ENCODE results near the gene CNEP1R1.

The CNEP1R1 gene

GRCh38 chr16:50035468-50035992, 10.5 kb downstream of the CNEP1R1 start:
- no peak for TF ChIP-seq CTCF (IDR thresholded peaks at IDR 0.05; ENCODE audit: control insufficient read depth, insufficient read depth, low read depth, low read length, missing control alignments)
- DNase-seq (ENCODE audit: low read depth): no peak
- H3K4me3 ChIP-seq (ENCODE audit: control insufficient read depth, low read depth, low read length): no peak overlapping the region

GRCh38 chr16:50036426-50036825, 11.4 kb downstream of the CNEP1R1 start:
- no peak for DNase-seq (ENCODE audit: low read depth)
- H3K4me3 ChIP-seq (ENCODE audit: control insufficient read depth, low read depth, low read length): no peak overlapping the region
- TF ChIP-seq CTCF (IDR thresholded peaks at IDR 0.05; ENCODE audit: control insufficient read depth, insufficient read depth, low read depth, low read length, missing control alignments): no peak

- no peak for DNase-seq (ENCODE audit: low read depth)
- no peak overlapping the region for H3K4me3 ChIP-seq (ENCODE audit: control insufficient read depth, low read depth, low read length)
- no peak for TF ChIP-seq CTCF (IDR thresholded peaks at IDR 0.05; ENCODE audit: control insufficient read depth, insufficient read depth, low read depth, low read length, missing control alignments)
These were observed 12.7 kb downstream of the CNEP1R1 start for GRCh38 chr16:50037662-50038220.

- H3K4me3 ChIP-seq (ENCODE audit: control insufficient read depth, low read depth, low read length): no peak overlapping the region
- no peak for DNase-seq (ENCODE audit: low read depth)
- TF ChIP-seq CTCF (IDR thresholded peaks at IDR 0.05; ENCODE audit: control insufficient read depth, insufficient read depth, low read depth, low read length, missing control alignments): no peak
These were observed 13.3 kb downstream of the CNEP1R1 start for GRCh38 chr16:50038286-50038685.

- DNase-seq (ENCODE audit: low read depth): no peak
- H3K4me3 ChIP-seq (ENCODE audit: control insufficient read depth, low read depth, low read length): no peak overlapping the region
- no peak for TF ChIP-seq CTCF (IDR thresholded peaks at IDR 0.05; ENCODE audit: control insufficient read depth, insufficient read depth, low read depth, low read length, missing control alignments)
These were observed 13.9 kb downstream of the CNEP1R1 start for GRCh38 chr16:50038756-50039529.

GRCh38 chr16:50040018-50040417, 15.0 kb downstream of the CNEP1R1 start:
- no peak overlapping the region for H3K4me3 ChIP-seq (ENCODE audit: control insufficient read depth, low read depth, low read length)
- no peak for DNase-seq (ENCODE audit: low read depth)
- no peak for TF ChIP-seq CTCF (IDR thresholded peaks at IDR 0.05; ENCODE audit: control insufficient read depth, insufficient read depth, low read depth, low read length, missing control alignments)

Data from AG09309 (cell line).